HepG2 (cell line): ENCODE measurements around the gene HAUS2. TPM values are rescaled to one million over a fixed set of nuclear protein-coding genes. Genes with fewer than 3 reads are reported as not detected.

Source experiments
- ATAC-seq: fragments of 200-7000 bp; cut with Tn5 transposase; 3 replicates; pipeline ENCODE4 v1.9.1; 2020; ENCODE audit warnings: mild to moderate bottlenecking, moderate library complexity
- BruUV-seq: library from RNA; stranded (reverse); fragments of 400-500 nt; replicated peaks from 2 replicates; lab custom pipeline; 2021; lab: Mats Ljungman, UMichigan
- CTCF ChIA-PET: fragments of 300-600 bp; formaldehyde crosslinking; extraction: SDS; loops from one replicate; lab custom pipeline; 2021; ENCODE audit warnings: low total read pairs, inconsistent platforms, low intra/inter-chr PET ratio; lab: Yijun Ruan, JAX
- POLR2A ChIA-PET: fragments of 350-600 bp; sonication (Branson Sonifier 250); formaldehyde crosslinking; loops from one replicate; lab custom pipeline; 2020; ENCODE audit warnings: antibody characterized with exemption, inconsistent platforms; lab: Yijun Ruan, JAX
- DNase-seq: peaks from one replicate; pipeline ENCODE4 v3.0.0-alpha.2; 2015; ENCODE audit warnings: low spot score
- FAIRE-seq: peaks from 3 replicates; lab custom pipeline; 2011; peaks lifted over from hg19 to GRCh38; lab: Jason Lieb, UNC
- H2AFZ ChIP-seq: one replicate; pipeline ENCODE4 v1.6.1; 2011; ENCODE audit warnings: low read length, inconsistent platforms
- H3K27ac ChIP-seq: fragments of 300-600 bp; 3 replicates; pipeline ENCODE4 v1.8.0; 2011; ENCODE audit warnings: mixed run types, mild to moderate bottlenecking, mixed read lengths, low read length, inconsistent platforms; ENCODE audit not compliant: insufficient read depth; ENCODE audit errors: extremely low read length
- H3K27me3 ChIP-seq, 2 experiments: fragments of 200-600 bp in 1 of 2; 2 replicates in 1 of 2; 3 replicates in 1 of 2; pipeline versions ENCODE4 v1.6.0 to v1.8.0; 2011; ENCODE audit warnings: low read length in 2 of 2, mild to moderate bottlenecking in 2 of 2, moderate library complexity in 2 of 2, inconsistent platforms in 1 of 2; ENCODE audit not compliant: insufficient read depth in 2 of 2, control insufficient read depth in 1 of 2
- H3K36me3 ChIP-seq, 2 experiments: fragments of 200-600 bp in 1 of 2; replicated peaks in 1 of 2; 2 replicates in 1 of 2; 3 replicates in 1 of 2; pipeline versions ENCODE4 v1.5.1 to v1.8.0; 2011; ENCODE audit warnings: low read length in 2 of 2, inconsistent platforms in 1 of 2; ENCODE audit not compliant: insufficient read depth in 2 of 2, control insufficient read depth in 1 of 2
- H3K4me1 ChIP-seq: 2 replicates; pipeline ENCODE4 v1.5.1; 2012; ENCODE audit warnings: low read length, inconsistent platforms; ENCODE audit not compliant: insufficient read depth
- H3K4me2 ChIP-seq: 2 replicates; pipeline ENCODE4 v1.6.0; 2011; ENCODE audit warnings: low read depth, low read length, inconsistent platforms
- H3K4me3 ChIP-seq, 3 experiments: fragments of 200-600 bp in 1 of 3; sonication (generic), shearing (Covaris generic) in 1 of 3; replicated peaks in 1 of 3; 2 replicates each; pipeline ENCODE4 v1.5.1; 2011 to 2016; ENCODE audit warnings: low read length in 3 of 3, inconsistent platforms in 2 of 3, low read depth in 2 of 3, mild to moderate bottlenecking in 2 of 3, control low read depth in 1 of 3, mixed read lengths in 1 of 3; ENCODE audit not compliant: insufficient read depth in 1 of 3
- H3K79me2 ChIP-seq: one replicate; pipeline ENCODE4 v1.6.1; 2011; ENCODE audit warnings: low read length, inconsistent platforms; ENCODE audit not compliant: insufficient read depth
- H3K9ac ChIP-seq: 2 replicates; pipeline ENCODE4 v1.6.0; 2011; ENCODE audit warnings: mild to moderate bottlenecking, low read depth, low read length, inconsistent platforms; ENCODE audit not compliant: insufficient read depth
- H3K9me3 ChIP-seq: 2 replicates; pipeline ENCODE4 v1.5.1; 2012; ENCODE audit warnings: mild to moderate bottlenecking, low read length
- H4K20me1 ChIP-seq: 2 replicates; pipeline ENCODE4 v1.6.0; 2011; ENCODE audit warnings: inconsistent platforms, mild to moderate bottlenecking, low read length, moderate library complexity; ENCODE audit not compliant: insufficient read depth
- ASH2L ChIP-seq: fragments of 300-600, 200-600 bp; sonication (generic); IDR thresholded peaks from 2 replicates; pipeline ENCODE4 v1.7.0; 2017; ENCODE audit warnings: low read depth, mild to moderate bottlenecking, moderate library complexity, mixed read lengths, low read length; ENCODE audit not compliant: insufficient read length
- HMG20A ChIP-seq: IDR thresholded peaks from 2 replicates; pipeline ENCODE4 v1.6.1; 2016; ENCODE audit warnings: borderline replicate concordance
- NRL ChIP-seq: sonication (generic); formaldehyde crosslinking; IDR thresholded peaks from 2 replicates; pipeline ENCODE4 v1.5.0; 2020; ENCODE audit warnings: missing genetic modification reagents, mild to moderate bottlenecking, moderate library complexity, borderline replicate concordance
- PPARG ChIP-seq: conservative IDR thresholded peaks from 2 replicates; pipeline ENCODE4 v1.6.1; 2016; ENCODE audit warnings: missing biosample characterization, missing genetic modification reagents
- RFX3 ChIP-seq: IDR thresholded peaks from 2 replicates; pipeline ENCODE4 v1.6.1; 2016; ENCODE audit warnings: missing biosample characterization, missing genetic modification reagents
- SP5 ChIP-seq: IDR thresholded peaks from 2 replicates; pipeline ENCODE4 v1.6.1; 2016; ENCODE audit warnings: low read depth, borderline replicate concordance
- ZFP82 ChIP-seq: sonication (generic); formaldehyde crosslinking; IDR thresholded peaks from 2 replicates; pipeline ENCODE4 v1.5.1; 2020; ENCODE audit warnings: mild to moderate bottlenecking, missing genetic modification reagents, borderline replicate concordance
- WGBS: methylation state at CpG from one replicate; pipeline ENCODE4 v1.1.6; 2017; ENCODE audit warnings: low lambda C conversion rate; 5-methylcytosine and 5-hydroxymethylcytosine counted together
- in situ Hi-C: cut with HindIII; loops from 2 replicates; pipeline ENCODE4 v1.10.0; 2017; ENCODE audit warnings: low pct_unique_long_range_greater_than_20kb; ENCODE audit not compliant: extremely low pct_ligation_motif_present
- intact Hi-C: fragments of 100-400 bp; cut with micrococcal nuclease; formaldehyde crosslinking; loops from one replicate; pipeline ENCODE4 v1.10.0; 2022; ENCODE audit not compliant: unreplicated experiment
- polyA plus RNA-seq, 8 experiments: library from polyadenylated mRNA; depleted of rRNA in 3 of 8; stranded (reverse) in 7 of 8; unstranded in 1 of 8; fragments of >200 nt; fragmentation: Illumina TruSeq in 4 of 8; extraction: Trizol in 4 of 8; gene quantifications; 2 replicates each; pipeline versions ENCODE4 v1.2.1 to v1.2.3, GENCODE V29; 2011 to 2016; ENCODE audit warnings: low read depth in 4 of 8, missing spikeins in 1 of 8, mixed read lengths in 1 of 8; ENCODE audit not compliant: insufficient read depth in 1 of 8
- total RNA-seq, 5 experiments: library from RNA; depleted of rRNA; stranded (reverse); fragments of >200 nt; fragmentation: Illumina TruSeq; extraction: Trizol; gene quantifications; 2 replicates each; pipeline ENCODE4 v1.2.3, GENCODE V29; 2016; ENCODE audit warnings: low read depth in 1 of 5
- TF ChIP-seq, protein P1 (sequence below): sonication (generic); formaldehyde crosslinking; IDR thresholded peaks from 2 replicates; pipeline ENCODE4 v1.4.0; 2020; ENCODE audit warnings: mild to moderate bottlenecking, missing genetic modification reagents
- TF ChIP-seq, protein P2 (sequence below): sonication (generic); formaldehyde crosslinking; IDR thresholded peaks from 2 replicates; pipeline ENCODE4 v1.4.0; 2020; ENCODE audit warnings: missing genetic modification reagents

Gene HAUS2
- total and polyA plus RNA-seq, 2 of the 13 experiments (the other 11 are each of a cell fraction or from before 2014, with no cell fraction given): 11.6 to 32.9 TPM

DNA sequence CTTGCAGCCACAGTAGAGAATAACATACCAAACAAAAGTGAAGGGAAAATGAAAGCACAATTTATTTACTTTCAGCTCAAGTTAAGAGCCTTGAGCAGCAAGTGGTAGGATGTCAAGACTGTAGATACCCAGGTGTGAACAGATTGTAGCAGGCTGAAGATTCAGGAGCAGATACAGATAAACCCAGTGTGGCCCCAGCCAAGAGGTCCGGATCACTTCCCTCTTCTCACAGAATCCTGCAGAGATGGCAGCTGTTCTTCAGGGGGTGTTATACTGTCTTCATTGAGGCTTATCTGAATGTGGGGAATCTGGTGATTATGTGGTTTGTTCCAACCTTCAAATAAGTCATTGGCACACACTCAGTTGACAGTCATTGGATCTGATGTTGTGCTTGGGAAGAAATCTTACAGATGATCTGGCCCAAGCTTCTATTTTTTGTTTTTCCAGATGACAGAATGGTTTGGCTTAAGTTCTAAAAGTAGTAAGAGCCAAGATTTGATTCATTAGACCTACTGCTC is 28.9 kb downstream of the HAUS2 start:
- H3K4me2 ChIP-seq: no peak overlapping the region
- ChIA-PET POLR2A (no interaction called here), CTCF (no interaction called here)
- H3K4me1 ChIP-seq: peaks cover 51% of the 10 kb centered on the region
- ATAC-seq (no peak), DNase-seq (no peak)
- WGBS: no CpG with 5 or more reads among the region's 1 CpG
- H2AFZ ChIP-seq: no peak overlapping the region
- H3K27ac ChIP-seq: no peak overlapping the region
- intact Hi-C loops: no loop called here
- H3K4me3 ChIP-seq: no peak overlapping the region
- H4K20me1 ChIP-seq: no peaks in the 10 kb centered on the region
- H3K79me2 ChIP-seq: peaks cover 6% of the 10 kb centered on the region
- no peaks in the 10 kb centered on the region for H3K9me3 ChIP-seq
- no TSS peak for BruUV-seq
- H3K36me3 ChIP-seq: no peaks in the 10 kb centered on the region
- H3K27me3 ChIP-seq: no peaks in the 10 kb centered on the region; a peak in 1 of 5 replicates
- in situ Hi-C loops: no loop called here
- no peak overlapping the region for H3K9ac ChIP-seq
- TF ChIP-seq SP5 (CRISPR knock-in tag) (no peak), ASH2L (no peak), NRL (CRISPR knock-in tag) (no peak), RFX3 (no peak), ZFP82 (CRISPR knock-in tag) (no peak), PPARG (CRISPR knock-in tag) (no peak), HMG20A (CRISPR knock-in tag) (no peak)
- TF ChIP-seq, protein P1, sequence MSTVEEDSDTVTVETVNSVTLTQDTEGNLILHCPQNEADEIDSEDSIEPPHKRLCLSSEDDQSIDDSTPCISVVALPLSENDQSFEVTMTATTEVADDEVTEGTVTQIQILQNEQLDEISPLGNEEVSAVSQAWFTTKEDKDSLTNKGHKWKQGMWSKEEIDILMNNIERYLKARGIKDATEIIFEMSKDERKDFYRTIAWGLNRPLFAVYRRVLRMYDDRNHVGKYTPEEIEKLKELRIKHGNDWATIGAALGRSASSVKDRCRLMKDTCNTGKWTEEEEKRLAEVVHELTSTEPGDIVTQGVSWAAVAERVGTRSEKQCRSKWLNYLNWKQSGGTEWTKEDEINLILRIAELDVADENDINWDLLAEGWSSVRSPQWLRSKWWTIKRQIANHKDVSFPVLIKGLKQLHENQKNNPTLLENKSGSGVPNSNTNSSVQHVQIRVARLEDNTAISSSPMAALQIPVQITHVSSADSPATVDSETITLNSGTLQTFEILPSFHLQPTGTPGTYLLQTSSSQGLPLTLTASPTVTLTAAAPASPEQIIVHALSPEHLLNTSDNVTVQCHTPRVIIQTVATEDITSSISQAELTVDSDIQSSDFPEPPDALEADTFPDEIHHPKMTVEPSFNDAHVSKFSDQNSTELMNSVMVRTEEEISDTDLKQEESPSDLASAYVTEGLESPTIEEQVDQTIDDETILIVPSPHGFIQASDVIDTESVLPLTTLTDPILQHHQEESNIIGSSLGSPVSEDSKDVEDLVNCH: no peak
- TF ChIP-seq, protein P2, sequence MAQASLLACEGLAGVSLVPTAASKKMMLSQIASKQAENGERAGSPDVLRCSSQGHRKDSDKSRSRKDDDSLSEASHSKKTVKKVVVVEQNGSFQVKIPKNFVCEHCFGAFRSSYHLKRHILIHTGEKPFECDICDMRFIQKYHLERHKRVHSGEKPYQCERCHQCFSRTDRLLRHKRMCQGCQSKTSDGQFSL (CRISPR knock-in tag): no peak
- TF ChIP-seq, all 625 proteins: peak for 0
- FAIRE-seq: no peak
